Activated T-cell treated with anti-CD3 and anti-CD28 coated beads, Interleukin-2, amount 50 U/mL, for 1 hour (primary cell): ENCODE results near the gene NOXRED1.

Experiments
- DNase-seq: peaks from one replicate; pipeline ENCODE4 v3.0.0-alpha.2; 2020

Gene NOXRED1

GRCh38 chr14:77406718-77407117, 16.6 kb downstream of the NOXRED1 start:
- no peak for DNase-seq

GRCh38 chr14:77406086-77406485, 17.2 kb downstream of the NOXRED1 start:
- no peak for DNase-seq

- DNase-seq, result no peak
Measured at GRCh38 chr14:77403768-77404167, 19.6 kb downstream of the NOXRED1 start.

- DNase-seq, result no peak
Measured at GRCh38 chr14:77400216-77400615, 23.1 kb downstream of the NOXRED1 start.

GRCh38 chr14:77390188-77390587, 33.1 kb downstream of the NOXRED1 start:
- no peak for DNase-seq

GRCh38 chr14:77378701-77379100, 44.6 kb downstream of the NOXRED1 start:
- no peak for DNase-seq

GRCh38 chr14:77377502-77377844, 45.9 kb downstream of the NOXRED1 start:
- no peak for DNase-seq

GRCh38 chr14:77376771-77377501, 46.4 kb downstream of the NOXRED1 start, which contains the start of the genes SAMD15 and TMED8:
TSS of gene SAMD15 (plus strand) at chr14:77377379. CDS start at chr14:77377419, 40 bp downstream.
TSS of gene TMED8 (minus strand) at chr14:77377094. CDS start at chr14:77377053, 41 bp downstream.
- peak; percentile 87 for DNase-seq

- DNase-seq, result no peak
Measured at GRCh38 chr14:77375973-77376770, 47.2 kb downstream of the NOXRED1 start.

GRCh38 chr14:77375164-77375950, 48.0 kb downstream of the NOXRED1 start:
- no peak for DNase-seq

- no peak for DNase-seq
Measured at GRCh38 chr14:77372304-77372841, 51.0 kb downstream of the NOXRED1 start.

- no peak for DNase-seq
Measured at GRCh38 chr14:77369285-77369684, 54.0 kb downstream of the NOXRED1 start.

GRCh38 chr14:77364146-77364545, 59.2 kb downstream of the NOXRED1 start:
- DNase-seq, result no peak

- DNase-seq, result no peak
Measured at GRCh38 chr14:77359626-77360025, 63.7 kb downstream of the NOXRED1 start.

- no peak for DNase-seq
Measured at GRCh38 chr14:77356899-77357298, 66.4 kb downstream of the NOXRED1 start.

GRCh38 chr14:77355811-77356210, 67.5 kb downstream of the NOXRED1 start:
- no peak for DNase-seq

GRCh38 chr14:77353469-77354141, 69.7 kb downstream of the NOXRED1 start:
- no peak for DNase-seq

GRCh38 chr14:77347751-77348150, 75.6 kb downstream of the NOXRED1 start:
- no peak for DNase-seq

- DNase-seq, result no peak
Measured at GRCh38 chr14:77346495-77346894, 76.8 kb downstream of the NOXRED1 start.

- no peak for DNase-seq
Measured at GRCh38 chr14:77344377-77344996, 78.8 kb downstream of the NOXRED1 start.
